BE2C (cell line): ENCODE results near the gene PCIF1.

Experiments
- DNase-seq: peaks from one replicate; pipeline ENCODE4 v3.0.0-alpha.2; 2020
- H3K27me3 ChIP-seq: fragments of 250-450 bp; sonication (Bioruptor Pico); 2 replicates; pipeline ENCODE4 v1.5.1; 2020; ENCODE audit warnings: mild to moderate bottlenecking
- H3K36me3 ChIP-seq: fragments of 250-450 bp; sonication (Bioruptor Pico); 2 replicates; pipeline ENCODE4 v1.5.1; 2020; ENCODE audit warnings: mild to moderate bottlenecking
- H3K4me1 ChIP-seq: fragments of 250-450 bp; sonication (Bioruptor Pico); 2 replicates; pipeline ENCODE4 v1.5.1; 2020
- H3K4me3 ChIP-seq: 2 replicates; pipeline ENCODE4 v1.5.1; 2011; ENCODE audit warnings: low read depth, low read length
- H3K9me3 ChIP-seq: fragments of 250-450 bp; sonication (Bioruptor Pico); 2 replicates; pipeline ENCODE4 v1.5.1; 2020
- TF ChIP-seq, protein P1 (sequence below): IDR thresholded peaks from 2 replicates; pipeline ENCODE4 v1.5.1; 2012; ENCODE audit warnings: mild to moderate bottlenecking, low read depth, low read length

The PCIF1 gene

DNA sequence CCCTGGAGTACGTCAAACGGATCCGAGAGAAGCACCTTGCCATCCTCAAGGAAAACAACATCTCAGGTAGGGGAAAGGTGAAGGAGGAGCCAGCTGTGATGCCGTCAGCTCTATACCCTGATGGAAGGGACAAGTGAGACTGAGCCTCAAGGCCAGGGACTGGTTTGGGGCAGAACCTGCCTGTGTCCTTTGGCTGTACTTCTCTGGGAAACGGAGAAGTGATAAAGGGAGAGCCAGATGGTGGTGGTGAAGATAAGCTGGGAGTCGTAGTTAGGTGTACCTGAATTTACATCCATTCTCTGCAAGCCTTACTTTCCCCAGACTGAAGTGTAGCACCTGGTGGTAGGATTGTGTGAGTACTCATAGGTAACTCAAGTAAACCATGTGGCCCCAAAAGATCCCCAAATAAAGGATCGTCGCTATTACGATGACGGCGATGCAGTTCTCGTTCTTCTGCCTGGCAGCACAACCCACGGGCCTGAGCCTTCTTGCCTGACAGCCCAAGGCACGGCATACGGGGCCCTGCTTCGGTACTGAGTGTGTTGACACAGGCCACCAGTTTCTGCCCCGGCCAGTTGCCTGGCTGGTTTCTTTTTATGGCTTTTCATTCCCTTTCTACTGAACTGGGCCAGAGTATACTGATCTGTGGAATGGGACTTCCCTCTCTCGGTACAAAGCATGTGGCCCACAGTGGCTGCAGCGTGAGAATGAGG is 10.6 kb downstream of the PCIF1 start:
- no peak for DNase-seq
- H3K36me3 ChIP-seq = peaks cover 85% of the 10 kb centered on the region
- no peaks in the 10 kb centered on the region for H3K9me3 ChIP-seq
- H3K4me1 ChIP-seq = no peaks in the 10 kb centered on the region
- TF ChIP-seq, protein P1, sequence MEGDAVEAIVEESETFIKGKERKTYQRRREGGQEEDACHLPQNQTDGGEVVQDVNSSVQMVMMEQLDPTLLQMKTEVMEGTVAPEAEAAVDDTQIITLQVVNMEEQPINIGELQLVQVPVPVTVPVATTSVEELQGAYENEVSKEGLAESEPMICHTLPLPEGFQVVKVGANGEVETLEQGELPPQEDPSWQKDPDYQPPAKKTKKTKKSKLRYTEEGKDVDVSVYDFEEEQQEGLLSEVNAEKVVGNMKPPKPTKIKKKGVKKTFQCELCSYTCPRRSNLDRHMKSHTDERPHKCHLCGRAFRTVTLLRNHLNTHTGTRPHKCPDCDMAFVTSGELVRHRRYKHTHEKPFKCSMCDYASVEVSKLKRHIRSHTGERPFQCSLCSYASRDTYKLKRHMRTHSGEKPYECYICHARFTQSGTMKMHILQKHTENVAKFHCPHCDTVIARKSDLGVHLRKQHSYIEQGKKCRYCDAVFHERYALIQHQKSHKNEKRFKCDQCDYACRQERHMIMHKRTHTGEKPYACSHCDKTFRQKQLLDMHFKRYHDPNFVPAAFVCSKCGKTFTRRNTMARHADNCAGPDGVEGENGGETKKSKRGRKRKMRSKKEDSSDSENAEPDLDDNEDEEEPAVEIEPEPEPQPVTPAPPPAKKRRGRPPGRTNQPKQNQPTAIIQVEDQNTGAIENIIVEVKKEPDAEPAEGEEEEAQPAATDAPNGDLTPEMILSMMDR = no peak
- no peak overlapping the region for H3K4me3 ChIP-seq
- H3K27me3 ChIP-seq = no peaks in the 10 kb centered on the region

DNA sequence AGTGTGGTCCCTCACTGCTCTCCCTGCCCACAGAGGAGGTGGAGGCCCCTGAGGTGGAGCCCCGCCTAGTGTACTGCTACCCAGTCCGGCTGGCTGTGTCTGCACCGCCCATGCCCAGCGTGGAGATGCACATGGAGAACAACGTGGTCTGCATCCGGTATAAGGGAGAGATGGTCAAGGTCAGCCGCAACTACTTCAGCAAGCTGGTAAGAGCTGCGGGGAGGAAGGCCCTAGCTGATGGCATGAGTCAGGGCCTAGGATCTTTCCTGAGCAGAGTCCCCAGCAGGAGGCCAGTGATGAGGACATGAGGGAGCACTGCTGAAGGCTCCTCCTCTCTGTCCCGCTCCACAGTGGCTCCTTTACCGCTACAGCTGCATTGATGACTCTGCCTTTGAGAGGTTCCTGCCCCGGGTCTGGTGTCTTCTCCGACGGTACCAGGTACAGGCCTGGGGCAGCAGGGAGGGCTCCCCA is 11.2 kb downstream of the PCIF1 start:
- H3K36me3 ChIP-seq = peaks cover 85% of the 10 kb centered on the region
- DNase-seq = no peak

DNA sequence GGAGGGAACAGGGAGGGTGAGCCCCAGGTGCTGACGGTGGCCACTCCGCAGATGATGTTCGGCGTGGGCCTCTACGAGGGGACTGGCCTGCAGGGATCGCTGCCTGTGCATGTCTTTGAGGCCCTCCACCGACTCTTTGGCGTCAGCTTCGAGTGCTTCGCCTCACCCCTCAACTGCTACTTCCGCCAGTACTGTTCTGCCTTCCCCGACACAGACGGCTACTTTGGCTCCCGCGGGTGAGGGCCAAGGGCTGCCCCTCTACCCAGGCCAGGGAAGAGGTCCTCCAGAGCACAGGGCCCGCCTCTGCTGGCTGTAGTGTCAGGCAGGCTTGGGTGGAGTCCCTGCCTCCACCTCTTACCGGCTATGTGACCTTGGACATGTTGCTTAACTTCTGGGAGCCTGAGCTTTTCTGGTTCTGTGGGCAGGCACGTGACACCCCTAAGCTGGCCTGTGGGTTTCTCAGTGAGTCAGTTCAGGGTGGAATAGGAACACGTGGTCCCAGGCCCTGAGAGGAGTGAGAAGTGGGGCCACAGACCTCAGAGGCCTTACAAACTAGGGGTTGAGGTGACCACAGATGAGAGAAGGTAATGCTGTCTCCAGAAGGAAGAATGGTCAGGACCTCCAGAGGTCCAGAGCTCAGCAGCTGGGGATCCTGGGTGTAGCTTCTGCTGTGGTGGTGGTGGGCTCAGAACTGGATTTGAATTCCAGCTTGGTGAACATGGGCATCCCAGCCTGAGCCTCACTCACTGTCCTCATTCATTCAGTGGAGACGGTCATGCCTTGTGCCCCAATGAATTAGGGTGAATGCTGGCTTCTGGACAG is 11.9 kb downstream of the PCIF1 start:
- Histone ChIP-seq H3K9me3 (no peaks in the 10 kb centered on the region), H3K36me3 (peaks cover 83% of the 10 kb centered on the region), H3K27me3 (no peaks in the 10 kb centered on the region), H3K4me3 (no peak overlapping the region), H3K4me1 (no peaks in the 10 kb centered on the region)
- DNase-seq = no peak
- TF ChIP-seq, protein P1 = no peak

More for the DNA sequence above, 11.2 kb downstream of the PCIF1 start:
- Histone ChIP-seq H3K27me3 (no peaks in the 10 kb centered on the region), H3K4me1 (no peaks in the 10 kb centered on the region), H3K4me3 (no peak overlapping the region), H3K9me3 (no peaks in the 10 kb centered on the region)
- TF ChIP-seq, protein P1 = no peak

DNA sequence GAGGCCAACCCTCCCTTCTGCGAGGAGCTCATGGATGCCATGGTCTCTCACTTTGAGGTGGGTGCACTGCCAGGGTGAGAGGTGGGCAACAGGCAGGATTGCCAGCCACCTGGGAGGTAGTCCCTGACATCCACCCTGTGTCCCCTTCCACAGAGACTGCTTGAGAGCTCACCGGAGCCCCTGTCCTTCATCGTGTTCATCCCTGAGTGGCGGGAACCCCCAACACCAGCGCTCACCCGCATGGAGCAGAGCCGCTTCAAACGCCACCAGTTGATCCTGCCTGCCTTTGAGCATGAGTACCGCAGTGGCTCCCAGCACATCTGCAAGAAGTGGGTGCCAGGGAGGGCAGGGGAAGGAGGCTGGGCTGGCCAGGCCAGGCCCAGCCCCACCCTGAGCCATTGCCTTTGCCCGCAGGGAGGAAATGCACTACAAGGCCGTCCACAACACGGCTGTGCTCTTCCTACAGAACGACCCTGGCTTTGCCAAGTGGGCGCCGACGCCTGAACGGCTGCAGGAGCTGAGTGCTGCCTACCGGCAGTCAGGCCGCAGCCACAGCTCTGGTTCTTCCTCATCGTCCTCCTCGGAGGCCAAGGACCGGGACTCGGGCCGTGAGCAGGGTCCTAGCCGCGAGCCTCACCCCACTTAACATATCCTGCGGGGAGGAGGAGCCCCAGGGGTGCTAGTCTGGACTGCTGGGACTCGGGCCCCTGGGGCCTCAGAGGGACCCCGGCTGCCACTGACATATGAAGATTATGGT is 12.8 kb downstream of the PCIF1 start:
- TF ChIP-seq, protein P1 = no peak
- no peak overlapping the region for H3K4me3 ChIP-seq
- H3K4me1 ChIP-seq = no peaks in the 10 kb centered on the region
- no peaks in the 10 kb centered on the region for H3K9me3 ChIP-seq
- no peaks in the 10 kb centered on the region for H3K27me3 ChIP-seq
- no peak for DNase-seq
- H3K36me3 ChIP-seq = peaks cover 90% of the 10 kb centered on the region

DNA sequence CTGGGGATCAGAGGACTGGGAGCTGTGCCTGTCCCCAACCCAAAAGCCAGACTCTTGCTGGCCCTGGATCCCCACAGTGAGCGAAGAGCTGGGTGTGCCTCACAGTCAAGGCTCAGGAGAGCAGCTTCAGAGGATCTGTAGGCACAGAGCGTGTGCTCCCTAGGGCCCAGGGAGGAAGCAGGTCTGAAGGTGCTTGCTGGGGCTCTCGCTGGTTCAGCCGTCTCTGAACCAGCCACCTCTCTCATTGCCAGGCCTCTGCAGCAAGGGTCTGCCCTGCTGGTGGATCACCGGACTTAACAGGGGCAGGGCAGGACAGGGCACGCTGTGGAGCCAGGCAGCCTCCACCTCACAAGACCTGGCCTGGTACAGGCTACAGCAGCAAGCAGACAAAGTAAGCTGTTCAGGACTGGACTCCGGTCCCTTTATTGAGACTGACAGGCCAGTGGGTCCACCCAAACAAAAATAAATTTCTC is 13.8 kb downstream of the PCIF1 start:
- Histone ChIP-seq H3K9me3 (no peaks in the 10 kb centered on the region), H3K4me1 (no peaks in the 10 kb centered on the region), H3K4me3 (no peak overlapping the region), H3K27me3 (no peaks in the 10 kb centered on the region), H3K36me3 (peaks cover 95% of the 10 kb centered on the region)
- TF ChIP-seq, protein P1 = no peak
- no peak for DNase-seq
